Gastrocnemius medialis (tissue), 4 donors: ENCODE results near the gene TTC39A. TPM values are rescaled to one million over a fixed set of nuclear protein-coding genes. Genes with fewer than 3 reads are reported as not detected.

Source experiments
- ATAC-seq, 2 donors: fragments of 150-250 bp; one replicate each; pipeline ENCODE4 v1.9.1; 2016
- DNase-seq, 2 donors: peaks; one replicate each; pipeline ENCODE4 v3.0.0-alpha.2; 2019
- H3K27ac ChIP-seq, 4 donors: fragments of 200-600 bp; sonication (generic); 1 replicate in 1 of 4; 2 replicates in 3 of 4; pipeline ENCODE4 v1.5.1; 2016 to 2018; ENCODE audit warnings: mild to moderate bottlenecking in 2 of 4, moderate library complexity in 1 of 4
- H3K27me3 ChIP-seq, 3 donors: fragments of 200-600 bp; sonication (generic) in 2 of 3; 1 replicate in 1 of 3; 2 replicates in 2 of 3; pipeline versions ENCODE4 v1.5.1 to v1.6.0; 2016 to 2019; ENCODE audit warnings: mild to moderate bottlenecking in 1 of 3, moderate library complexity in 1 of 3
- H3K36me3 ChIP-seq, 2 donors: fragments of 200-600 bp; sonication (generic) in 1 of 2; one replicate each; pipeline ENCODE4 v1.5.1; 2017 to 2018
- H3K4me1 ChIP-seq, 2 donors: fragments of 200-600 bp; sonication (generic) in 1 of 2; one replicate each; pipeline ENCODE4 v1.5.1; 2016 to 2017; ENCODE audit warnings: mild to moderate bottlenecking in 2 of 2
- H3K4me3 ChIP-seq, 4 donors: fragments of 200-600 bp; sonication (generic) in 3 of 4; 1 replicate in 1 of 4; 2 replicates in 3 of 4; pipeline ENCODE4 v1.5.1; 2016 to 2019; ENCODE audit warnings: mild to moderate bottlenecking in 2 of 4
- H3K9me3 ChIP-seq, 3 donors: fragments of 200-600 bp; sonication (generic) in 2 of 3; 1 replicate in 1 of 3; 2 replicates in 2 of 3; pipeline ENCODE4 v1.5.1; 2016 to 2019
- POLR2A ChIP-seq, 2 donors: fragments of 450-650 bp; IDR thresholded peaks; one replicate each; pipeline ENCODE4 v1.6.1; 2017; ENCODE audit warnings: antibody characterized with exemption in 2 of 2, mild to moderate bottlenecking in 2 of 2, moderate library complexity in 2 of 2
- in situ Hi-C, 4 donors: fragments of 200-750 bp; cut with MboI; loops; one replicate each; pipeline versions ENCODE4 v1.15.0 to v1.8.0; 2017; ENCODE audit warnings: low sequenced_read_pairs in 4 of 4
- intact Hi-C: fragments of 100-400 bp; cut with DNase I; formaldehyde crosslinking; loops from one replicate; pipeline ENCODE4 v1.15.1; 2023; ENCODE audit warnings: low total_unique reads
- total RNA-seq, 4 donors: library from RNA; depleted of rRNA; stranded (reverse); fragments of >200 nt; gene quantifications; one replicate each; pipeline versions ENCODE4 v1.1.0 to v1.2.3, GENCODE V29; 2016
- TF ChIP-seq, protein P1 (sequence below), 5 experiments: fragments of 450-650 bp in 3 of 5; fragments of 200-600 bp in 2 of 5; sonication (generic) in 2 of 5; IDR thresholded peaks in 4 of 5; conservative IDR thresholded peaks in 1 of 5; 1 replicate in 4 of 5; 2 replicates in 1 of 5; pipeline ENCODE4 v1.5.1; 2016 to 2019; ENCODE audit warnings: antibody characterized with exemption in 5 of 5, mild to moderate bottlenecking in 3 of 5, moderate library complexity in 3 of 5

Gene TTC39A
- total RNA-seq, 4 donors from 2014 or later = 4.1 to 13.1 (median 8.2) TPM

DNA sequence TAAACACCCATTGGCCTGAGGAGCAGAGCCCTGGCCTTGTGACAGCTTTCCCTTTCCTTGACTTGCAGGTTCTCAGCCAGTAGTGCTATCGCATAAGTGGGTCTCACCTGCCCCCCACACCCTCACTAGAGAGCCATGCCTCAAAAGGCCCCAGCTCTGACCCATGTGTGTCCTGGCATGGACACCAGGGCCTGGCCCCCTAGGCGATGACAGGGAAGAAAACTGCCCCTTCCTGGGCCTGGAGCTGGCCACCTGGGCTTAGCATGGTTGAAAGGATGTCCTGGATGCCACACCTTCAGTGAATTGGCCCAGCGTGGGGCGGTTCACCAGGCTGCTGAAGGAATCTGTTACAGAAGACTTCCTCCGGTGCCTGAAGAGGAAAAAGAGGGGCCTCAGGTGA is 18.5 kb downstream of the TTC39A start:
- Histone ChIP-seq H3K9me3 (no peaks in the 10 kb centered on the region), H3K4me1 (no peaks in the 10 kb centered on the region), H3K27ac (no peak overlapping the region), H3K27me3 (no peaks in the 10 kb centered on the region), H3K4me3 (no peak overlapping the region), H3K36me3 (no peaks in the 10 kb centered on the region)
- DNase-seq (no peak), ATAC-seq (no peak)
- in situ Hi-C loops = no loop called here
- intact Hi-C loops = no loop called here
- TF ChIP-seq POLR2A (IDR thresholded peaks at IDR 0.05) = no peak
- TF ChIP-seq, protein P1, sequence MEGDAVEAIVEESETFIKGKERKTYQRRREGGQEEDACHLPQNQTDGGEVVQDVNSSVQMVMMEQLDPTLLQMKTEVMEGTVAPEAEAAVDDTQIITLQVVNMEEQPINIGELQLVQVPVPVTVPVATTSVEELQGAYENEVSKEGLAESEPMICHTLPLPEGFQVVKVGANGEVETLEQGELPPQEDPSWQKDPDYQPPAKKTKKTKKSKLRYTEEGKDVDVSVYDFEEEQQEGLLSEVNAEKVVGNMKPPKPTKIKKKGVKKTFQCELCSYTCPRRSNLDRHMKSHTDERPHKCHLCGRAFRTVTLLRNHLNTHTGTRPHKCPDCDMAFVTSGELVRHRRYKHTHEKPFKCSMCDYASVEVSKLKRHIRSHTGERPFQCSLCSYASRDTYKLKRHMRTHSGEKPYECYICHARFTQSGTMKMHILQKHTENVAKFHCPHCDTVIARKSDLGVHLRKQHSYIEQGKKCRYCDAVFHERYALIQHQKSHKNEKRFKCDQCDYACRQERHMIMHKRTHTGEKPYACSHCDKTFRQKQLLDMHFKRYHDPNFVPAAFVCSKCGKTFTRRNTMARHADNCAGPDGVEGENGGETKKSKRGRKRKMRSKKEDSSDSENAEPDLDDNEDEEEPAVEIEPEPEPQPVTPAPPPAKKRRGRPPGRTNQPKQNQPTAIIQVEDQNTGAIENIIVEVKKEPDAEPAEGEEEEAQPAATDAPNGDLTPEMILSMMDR (IDR thresholded peaks at IDR 0.05 in 4 of 5, conservative IDR thresholded peaks at IDR 0.05 in 1 of 5) = no peak

DNA sequence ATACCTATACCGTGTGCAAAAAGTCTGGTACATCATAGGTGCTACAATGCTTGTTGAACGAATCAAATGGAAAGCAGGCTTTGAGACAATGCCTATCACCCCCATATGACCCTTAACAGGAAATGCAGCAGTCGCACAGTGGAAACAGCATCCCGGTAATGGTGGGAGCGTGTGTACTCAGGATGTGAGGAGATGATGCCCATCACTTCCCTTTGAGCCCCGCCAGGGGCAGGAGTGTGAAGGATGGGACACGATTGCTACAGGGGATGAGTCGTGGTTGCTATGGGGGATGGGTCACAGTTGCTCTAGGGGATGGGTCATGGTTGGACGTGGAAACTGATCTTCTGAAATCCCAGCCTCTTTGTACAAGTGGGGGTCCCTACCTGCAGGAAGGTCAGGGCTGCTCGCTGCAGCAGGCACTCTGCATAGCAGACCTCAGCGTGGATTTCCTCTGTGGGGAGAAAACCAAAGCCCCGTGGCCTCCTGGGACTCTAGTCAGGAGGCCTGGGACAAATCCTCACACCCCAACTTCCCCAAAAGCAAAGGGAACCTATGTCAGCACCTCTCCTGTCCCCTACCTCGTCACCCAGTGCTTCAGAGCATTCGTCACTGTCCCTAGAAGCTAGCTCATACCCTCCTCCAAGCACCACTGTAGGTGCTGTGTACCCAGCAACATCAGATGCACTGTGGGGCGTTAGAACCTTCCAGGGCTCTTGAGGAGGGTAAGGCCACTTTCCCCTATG is 19.3 kb downstream of the TTC39A start:
- H3K9me3 ChIP-seq = no peaks in the 10 kb centered on the region
- H3K36me3 ChIP-seq = no peaks in the 10 kb centered on the region
- intact Hi-C loops (no loop called here), in situ Hi-C loops (no loop called here)
- H3K27ac ChIP-seq = no peak overlapping the region
- no peaks in the 10 kb centered on the region for H3K4me1 ChIP-seq
- TF ChIP-seq, protein P1 (IDR thresholded peaks at IDR 0.05 in 4 of 5, conservative IDR thresholded peaks at IDR 0.05 in 1 of 5) = no peak
- no peak for TF ChIP-seq POLR2A (IDR thresholded peaks at IDR 0.05)
- no peak overlapping the region for H3K4me3 ChIP-seq
- ATAC-seq (no peak), DNase-seq (no peak)
- H3K27me3 ChIP-seq = no peaks in the 10 kb centered on the region

DNA sequence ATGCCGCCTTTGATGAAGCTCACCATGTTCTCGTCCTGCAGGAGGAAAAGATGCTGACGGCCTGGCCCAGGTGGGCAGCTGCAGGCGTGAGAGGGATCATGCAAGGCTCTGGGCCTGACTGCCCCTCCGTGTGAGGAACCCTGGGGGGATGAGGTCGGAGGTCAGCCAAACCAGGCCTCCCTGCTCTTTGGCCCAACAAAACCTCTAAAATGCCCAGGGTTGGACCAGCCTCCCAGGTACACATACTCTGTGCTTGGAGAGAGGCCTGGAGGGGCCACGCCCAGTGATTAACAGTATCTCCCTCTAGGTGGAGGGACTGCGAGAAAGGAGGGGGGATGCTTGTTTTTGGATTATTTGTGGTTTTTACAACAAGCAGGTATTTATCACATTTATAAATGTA is 21.1 kb downstream of the TTC39A start:
- TF ChIP-seq, protein P1 (IDR thresholded peaks at IDR 0.05 in 4 of 5, conservative IDR thresholded peaks at IDR 0.05 in 1 of 5) = no peak
- no peak for TF ChIP-seq POLR2A (IDR thresholded peaks at IDR 0.05)
- no peak for ATAC-seq

DNA sequence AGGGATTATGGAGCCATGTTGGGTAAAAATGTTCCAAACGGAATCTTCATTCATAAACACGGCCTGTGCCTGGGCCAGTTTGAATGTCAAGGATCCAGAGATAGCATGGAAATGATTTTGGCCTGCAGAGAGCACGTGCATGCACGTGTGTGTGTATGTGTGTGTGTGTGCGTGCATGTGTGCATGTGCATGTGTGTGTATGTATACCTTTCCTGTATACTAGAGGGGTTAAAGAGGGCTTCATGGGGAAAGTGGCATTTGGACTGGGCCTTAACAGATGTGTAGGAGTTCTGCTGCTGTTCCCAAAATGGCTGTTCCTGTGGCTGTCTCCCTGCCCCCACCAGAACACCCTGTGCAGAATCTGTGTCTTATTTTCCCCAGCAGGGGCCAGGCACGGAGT is 21.7 kb downstream of the TTC39A start:
- in situ Hi-C loops (no loop called here), intact Hi-C loops (no loop called here)
- no peak for ATAC-seq
- no peaks in the 10 kb centered on the region for H3K27me3 ChIP-seq
- H3K36me3 ChIP-seq = no peaks in the 10 kb centered on the region
- H3K4me3 ChIP-seq = no peak overlapping the region
- DNase-seq = no peak
- no peaks in the 10 kb centered on the region for H3K4me1 ChIP-seq
- no peaks in the 10 kb centered on the region for H3K9me3 ChIP-seq
- no peak for TF ChIP-seq POLR2A (IDR thresholded peaks at IDR 0.05)
- TF ChIP-seq, protein P1 (IDR thresholded peaks at IDR 0.05 in 4 of 5, conservative IDR thresholded peaks at IDR 0.05 in 1 of 5) = no peak
- H3K27ac ChIP-seq = no peak overlapping the region

More for the DNA sequence above, 21.1 kb downstream of the TTC39A start:
- H3K4me1 ChIP-seq = no peaks in the 10 kb centered on the region
- H3K4me3 ChIP-seq = no peak overlapping the region
- H3K27me3 ChIP-seq = no peaks in the 10 kb centered on the region
- H3K9me3 ChIP-seq = no peaks in the 10 kb centered on the region
- H3K27ac ChIP-seq = no peak overlapping the region
- intact Hi-C loops (no loop called here), in situ Hi-C loops (no loop called here)
- DNase-seq = no peak
- H3K36me3 ChIP-seq = no peaks in the 10 kb centered on the region

DNA sequence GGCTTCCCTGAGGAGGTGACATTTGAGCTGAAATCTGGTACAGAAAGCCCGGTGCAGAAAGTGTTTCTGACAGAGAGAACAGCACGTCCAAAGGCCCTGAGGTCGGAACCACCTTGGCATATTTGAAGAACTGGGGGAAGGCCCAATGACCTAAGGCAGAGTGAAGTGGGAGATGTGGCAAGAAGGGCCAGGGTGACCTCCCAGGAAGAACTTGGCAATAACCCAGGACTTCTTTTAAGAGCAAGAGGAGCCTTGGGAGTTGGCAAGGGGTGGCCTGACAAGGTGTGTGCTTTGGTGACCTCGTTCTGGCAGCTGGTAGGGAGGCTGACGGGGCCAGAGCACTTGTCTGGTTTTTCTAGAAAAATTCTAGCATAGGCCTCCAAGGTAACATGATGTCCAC is 23.4 kb downstream of the TTC39A start:
- H3K9me3 ChIP-seq = no peaks in the 10 kb centered on the region

More for the DNA sequence above, 23.4 kb downstream of the TTC39A start:
- Histone ChIP-seq H3K4me1 (no peaks in the 10 kb centered on the region), H3K4me3 (no peak overlapping the region), H3K27ac (no peak overlapping the region), H3K27me3 (no peaks in the 10 kb centered on the region), H3K36me3 (no peaks in the 10 kb centered on the region)
- DNase-seq (no peak), ATAC-seq (no peak)
- in situ Hi-C loops (no loop called here), intact Hi-C loops (no loop called here)
- TF ChIP-seq, protein P1 (IDR thresholded peaks at IDR 0.05 in 4 of 5, conservative IDR thresholded peaks at IDR 0.05 in 1 of 5) = no peak
- TF ChIP-seq POLR2A (IDR thresholded peaks at IDR 0.05) = no peak
